Neural cell (in vitro differentiated cells): Measurements from ENCODE around the gene INPP1.
A peak's percentile ranks its signal among the peaks of the same experiment; 100 is the strongest.

Experiments used
- EP300 ChIP-seq: fragments of 450-650 bp; conservative IDR thresholded peaks from 2 replicates; pipeline ENCODE4 v1.6.1; 2014; ENCODE audit warnings: antibody characterized with exemption, mild to moderate bottlenecking, moderate library complexity; ENCODE audit not compliant: poor library complexity, severe bottlenecking
- EZH2 ChIP-seq: fragments of 200-600, 300-800 bp; shearing (Covaris generic), sonication (generic); IDR thresholded peaks from 2 replicates; pipeline ENCODE4 v1.6.1; 2014; ENCODE audit warnings: antibody characterized with exemption, low read length, borderline replicate concordance, mild to moderate bottlenecking; ENCODE audit not compliant: insufficient read depth, poor library complexity, severe bottlenecking
- POLR2AphosphoS5 ChIP-seq: IDR thresholded peaks from 2 replicates; pipeline ENCODE4 v1.6.1; 2012
- RAD21 ChIP-seq: fragments of 450-650 bp; conservative IDR thresholded peaks from 2 replicates; pipeline ENCODE4 v1.6.1; 2014; ENCODE audit warnings: antibody characterized with exemption, mild to moderate bottlenecking, moderate library complexity
- SMC3 ChIP-seq: fragments of 450-650 bp; conservative IDR thresholded peaks from 2 replicates; pipeline ENCODE4 v1.6.1; 2014; ENCODE audit warnings: antibody characterized with exemption, mild to moderate bottlenecking, moderate library complexity; ENCODE audit not compliant: poor library complexity
- TAF1 ChIP-seq: IDR thresholded peaks from 2 replicates; pipeline ENCODE4 v1.6.1; 2012; ENCODE audit warnings: low read depth
- TF ChIP-seq, protein P1 (sequence below): fragments of 450-650 bp; IDR thresholded peaks from 2 replicates; pipeline ENCODE4 v1.5.1; 2014; ENCODE audit warnings: antibody characterized with exemption, mild to moderate bottlenecking, moderate library complexity; ENCODE audit not compliant: poor library complexity, severe bottlenecking
- TF ChIP-seq, protein P2 (sequence below): IDR thresholded peaks from 2 replicates; pipeline ENCODE4 v1.6.1; 2012; ENCODE audit warnings: borderline replicate concordance

DNA sequence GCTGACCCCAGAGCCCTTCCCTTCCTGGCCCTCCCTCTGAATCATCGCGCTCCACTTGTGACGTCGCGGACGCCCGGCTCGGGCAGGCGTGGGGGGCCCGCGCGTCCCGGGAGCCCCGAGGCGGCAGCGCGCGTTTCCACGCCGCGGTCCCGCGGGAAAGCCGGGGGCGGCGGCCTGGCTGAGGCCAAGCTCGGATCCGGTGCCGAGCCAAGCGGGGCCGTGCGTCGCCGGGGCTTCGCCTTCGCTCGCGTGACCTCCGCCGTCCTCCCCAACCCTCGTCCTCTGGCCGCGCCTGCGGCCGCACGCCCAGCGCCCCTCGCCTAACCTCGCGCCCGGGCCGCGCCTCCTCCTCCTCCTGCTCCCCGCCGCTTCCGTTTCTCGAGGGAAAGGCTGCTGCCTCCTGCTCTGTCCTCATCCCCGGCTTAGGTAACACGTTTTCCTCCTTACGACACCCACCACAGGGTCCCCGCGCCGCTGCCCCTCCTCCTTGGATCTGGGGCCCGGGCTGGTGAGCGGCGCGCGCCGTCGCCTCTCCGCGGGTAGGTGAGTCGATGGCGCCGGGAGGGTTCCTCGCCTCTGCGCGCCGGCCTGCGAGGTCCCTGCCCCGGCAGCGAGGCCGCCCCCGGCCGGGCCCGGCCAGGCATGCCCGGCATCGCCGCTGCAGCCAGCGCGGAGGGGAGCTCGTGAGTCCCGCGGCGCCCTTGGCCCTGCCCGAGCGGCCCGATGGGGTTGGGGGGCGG, at the start of gene INPP1:
- TF ChIP-seq EP300 = no peak
- peak; percentile 25 for TF ChIP-seq POLR2AphosphoS5
- TF ChIP-seq, protein P1, sequence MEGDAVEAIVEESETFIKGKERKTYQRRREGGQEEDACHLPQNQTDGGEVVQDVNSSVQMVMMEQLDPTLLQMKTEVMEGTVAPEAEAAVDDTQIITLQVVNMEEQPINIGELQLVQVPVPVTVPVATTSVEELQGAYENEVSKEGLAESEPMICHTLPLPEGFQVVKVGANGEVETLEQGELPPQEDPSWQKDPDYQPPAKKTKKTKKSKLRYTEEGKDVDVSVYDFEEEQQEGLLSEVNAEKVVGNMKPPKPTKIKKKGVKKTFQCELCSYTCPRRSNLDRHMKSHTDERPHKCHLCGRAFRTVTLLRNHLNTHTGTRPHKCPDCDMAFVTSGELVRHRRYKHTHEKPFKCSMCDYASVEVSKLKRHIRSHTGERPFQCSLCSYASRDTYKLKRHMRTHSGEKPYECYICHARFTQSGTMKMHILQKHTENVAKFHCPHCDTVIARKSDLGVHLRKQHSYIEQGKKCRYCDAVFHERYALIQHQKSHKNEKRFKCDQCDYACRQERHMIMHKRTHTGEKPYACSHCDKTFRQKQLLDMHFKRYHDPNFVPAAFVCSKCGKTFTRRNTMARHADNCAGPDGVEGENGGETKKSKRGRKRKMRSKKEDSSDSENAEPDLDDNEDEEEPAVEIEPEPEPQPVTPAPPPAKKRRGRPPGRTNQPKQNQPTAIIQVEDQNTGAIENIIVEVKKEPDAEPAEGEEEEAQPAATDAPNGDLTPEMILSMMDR = no peak
- TF ChIP-seq TAF1 = peak; percentile 61
- TF ChIP-seq EZH2 = no peak
- no peak for TF ChIP-seq RAD21
- TF ChIP-seq, protein P2, sequence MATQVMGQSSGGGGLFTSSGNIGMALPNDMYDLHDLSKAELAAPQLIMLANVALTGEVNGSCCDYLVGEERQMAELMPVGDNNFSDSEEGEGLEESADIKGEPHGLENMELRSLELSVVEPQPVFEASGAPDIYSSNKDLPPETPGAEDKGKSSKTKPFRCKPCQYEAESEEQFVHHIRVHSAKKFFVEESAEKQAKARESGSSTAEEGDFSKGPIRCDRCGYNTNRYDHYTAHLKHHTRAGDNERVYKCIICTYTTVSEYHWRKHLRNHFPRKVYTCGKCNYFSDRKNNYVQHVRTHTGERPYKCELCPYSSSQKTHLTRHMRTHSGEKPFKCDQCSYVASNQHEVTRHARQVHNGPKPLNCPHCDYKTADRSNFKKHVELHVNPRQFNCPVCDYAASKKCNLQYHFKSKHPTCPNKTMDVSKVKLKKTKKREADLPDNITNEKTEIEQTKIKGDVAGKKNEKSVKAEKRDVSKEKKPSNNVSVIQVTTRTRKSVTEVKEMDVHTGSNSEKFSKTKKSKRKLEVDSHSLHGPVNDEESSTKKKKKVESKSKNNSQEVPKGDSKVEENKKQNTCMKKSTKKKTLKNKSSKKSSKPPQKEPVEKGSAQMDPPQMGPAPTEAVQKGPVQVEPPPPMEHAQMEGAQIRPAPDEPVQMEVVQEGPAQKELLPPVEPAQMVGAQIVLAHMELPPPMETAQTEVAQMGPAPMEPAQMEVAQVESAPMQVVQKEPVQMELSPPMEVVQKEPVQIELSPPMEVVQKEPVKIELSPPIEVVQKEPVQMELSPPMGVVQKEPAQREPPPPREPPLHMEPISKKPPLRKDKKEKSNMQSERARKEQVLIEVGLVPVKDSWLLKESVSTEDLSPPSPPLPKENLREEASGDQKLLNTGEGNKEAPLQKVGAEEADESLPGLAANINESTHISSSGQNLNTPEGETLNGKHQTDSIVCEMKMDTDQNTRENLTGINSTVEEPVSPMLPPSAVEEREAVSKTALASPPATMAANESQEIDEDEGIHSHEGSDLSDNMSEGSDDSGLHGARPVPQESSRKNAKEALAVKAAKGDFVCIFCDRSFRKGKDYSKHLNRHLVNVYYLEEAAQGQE = peak; percentile 47
- no peak for TF ChIP-seq SMC3
